HG03045 (cell line): Measurements from ENCODE around the gene ESR1.
A peak's percentile ranks its signal among the peaks of the same experiment; 100 is the strongest.

Source experiments
- ATAC-seq: cut with Tn5 transposase; IDR thresholded peaks from one replicate; pipeline ENCODE4 v1.9.1; 2021; ENCODE audit warnings: mild to moderate bottlenecking, moderate library complexity; ENCODE audit not compliant: unreplicated experiment

The ESR1 gene

DNA sequence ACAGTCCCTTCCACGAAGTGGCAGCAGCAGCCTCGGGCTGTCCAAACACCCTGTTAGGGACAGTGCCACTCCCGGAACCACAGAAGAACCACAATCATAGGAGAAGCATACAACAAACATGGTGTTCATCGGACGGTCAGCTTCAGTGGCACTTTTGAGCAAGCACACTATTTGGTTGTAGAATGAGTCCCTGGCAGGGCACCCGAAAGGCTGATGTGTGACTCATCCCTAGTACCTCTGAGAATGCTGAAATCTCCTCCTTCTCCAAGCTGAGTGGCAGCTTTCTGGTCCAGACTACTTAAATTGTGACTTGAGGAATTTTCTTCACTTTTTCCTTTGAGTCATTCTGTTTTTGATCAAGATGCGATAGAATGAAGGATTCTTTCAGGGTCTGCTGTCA lies 282.5 kb downstream of the ESR1 start:
- no peak for ATAC-seq

DNA sequence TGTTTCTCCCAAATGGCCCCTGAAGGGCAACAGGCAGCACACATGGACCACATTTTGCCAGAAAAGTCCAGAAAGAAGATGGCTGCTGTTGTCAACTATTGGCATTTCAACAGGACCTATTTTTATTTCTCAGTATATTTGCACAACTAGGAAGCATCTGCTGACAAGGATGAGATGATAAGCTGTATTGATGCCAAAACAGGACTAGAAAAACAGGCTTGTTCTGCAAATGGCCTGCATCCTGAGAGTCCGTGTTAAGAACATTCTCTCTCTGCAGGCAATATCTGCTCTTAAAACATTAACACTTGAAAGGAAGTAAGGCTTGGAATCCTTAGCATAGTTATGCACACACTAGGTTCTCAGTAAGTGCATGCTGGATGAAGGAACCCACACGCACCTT lies 283.7 kb downstream of the ESR1 start:
- ATAC-seq = no peak

DNA sequence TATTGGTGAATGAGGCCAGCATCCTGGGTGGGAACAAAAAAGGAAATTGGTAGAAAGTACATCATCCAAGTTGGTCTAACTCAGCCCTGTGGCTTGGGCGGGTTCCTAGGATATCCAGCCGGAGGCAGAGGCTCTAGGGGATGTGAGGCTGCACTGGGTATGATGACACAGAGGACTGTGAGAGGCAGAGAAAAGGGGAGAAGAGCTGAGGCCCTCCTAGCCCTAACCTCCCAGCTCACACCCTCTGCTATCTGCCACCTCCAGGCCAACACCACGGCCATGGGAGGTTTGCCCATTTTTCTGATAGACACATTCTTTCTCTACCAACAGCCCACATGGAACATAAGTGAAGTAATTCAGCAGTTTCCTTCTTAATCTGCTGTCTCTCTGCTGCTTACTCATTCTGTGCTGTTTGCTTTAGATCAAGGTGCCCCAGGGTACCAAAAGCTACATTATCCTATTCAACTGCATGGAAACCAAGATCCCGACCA lies 284.4 kb downstream of the ESR1 start:
- ATAC-seq = no peak

DNA sequence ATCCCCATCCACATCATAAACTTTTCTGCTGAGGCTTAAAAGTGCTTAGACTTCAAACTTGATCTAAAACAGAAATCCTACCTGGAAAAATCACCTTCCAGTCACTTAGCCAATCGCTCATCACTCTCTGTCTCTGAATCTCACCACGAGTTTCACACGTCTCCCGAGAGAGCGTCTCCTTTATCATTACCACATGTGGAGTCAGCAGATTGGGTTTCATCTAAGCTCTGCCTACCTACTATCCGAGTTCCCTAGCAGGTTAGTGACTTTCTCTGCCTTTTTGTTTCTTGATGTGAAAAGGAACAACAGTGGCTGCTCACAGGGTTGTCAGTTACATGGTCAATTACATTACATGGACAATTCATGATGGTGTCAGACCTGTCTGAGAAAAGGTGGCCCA lies 286.2 kb downstream of the ESR1 start:
- no peak for ATAC-seq

DNA sequence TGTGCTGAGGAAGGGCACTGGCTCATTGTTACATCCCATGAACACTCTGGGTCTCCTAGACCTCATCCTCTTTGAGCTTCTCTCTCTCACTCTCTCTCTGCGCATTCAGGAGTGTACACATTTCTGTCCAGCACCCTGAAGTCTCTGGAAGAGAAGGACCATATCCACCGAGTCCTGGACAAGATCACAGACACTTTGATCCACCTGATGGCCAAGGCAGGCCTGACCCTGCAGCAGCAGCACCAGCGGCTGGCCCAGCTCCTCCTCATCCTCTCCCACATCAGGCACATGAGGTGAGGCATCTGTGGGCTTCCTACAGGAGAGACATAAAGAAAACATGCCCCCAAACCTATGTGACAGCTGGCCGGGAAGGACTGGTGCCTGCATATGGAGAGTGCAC lies 286.8 kb downstream of the ESR1 start:
- ATAC-seq = no peak

DNA sequence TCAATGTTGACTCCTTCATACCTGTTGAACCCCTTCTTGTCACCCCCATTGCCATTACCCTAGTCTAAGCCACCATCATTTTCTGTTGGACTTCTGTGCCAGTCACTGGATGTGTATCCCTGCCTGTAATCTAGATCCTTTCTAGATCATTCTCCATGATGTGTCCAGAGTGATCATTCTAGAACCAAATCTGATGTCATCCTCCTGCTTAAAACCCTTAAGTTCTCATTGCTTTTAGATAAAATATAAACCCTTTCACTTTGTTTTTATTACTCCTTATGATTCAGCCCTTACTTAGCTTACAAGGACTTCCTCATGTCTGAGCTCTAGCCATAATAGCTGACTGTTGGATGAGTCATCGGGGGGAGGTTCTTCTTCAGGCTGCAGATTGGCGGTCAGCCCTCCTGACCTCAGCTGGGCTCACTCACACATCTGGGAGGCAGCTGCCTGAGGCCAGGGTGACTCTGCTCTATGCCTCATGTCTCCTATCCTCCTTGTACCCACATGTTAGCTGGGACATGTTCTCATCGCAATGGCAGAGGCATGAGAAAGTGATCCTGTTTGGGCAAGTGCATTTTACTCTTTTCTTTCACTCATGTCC lies 287.6 kb downstream of the ESR1 start:
- no peak for ATAC-seq

DNA sequence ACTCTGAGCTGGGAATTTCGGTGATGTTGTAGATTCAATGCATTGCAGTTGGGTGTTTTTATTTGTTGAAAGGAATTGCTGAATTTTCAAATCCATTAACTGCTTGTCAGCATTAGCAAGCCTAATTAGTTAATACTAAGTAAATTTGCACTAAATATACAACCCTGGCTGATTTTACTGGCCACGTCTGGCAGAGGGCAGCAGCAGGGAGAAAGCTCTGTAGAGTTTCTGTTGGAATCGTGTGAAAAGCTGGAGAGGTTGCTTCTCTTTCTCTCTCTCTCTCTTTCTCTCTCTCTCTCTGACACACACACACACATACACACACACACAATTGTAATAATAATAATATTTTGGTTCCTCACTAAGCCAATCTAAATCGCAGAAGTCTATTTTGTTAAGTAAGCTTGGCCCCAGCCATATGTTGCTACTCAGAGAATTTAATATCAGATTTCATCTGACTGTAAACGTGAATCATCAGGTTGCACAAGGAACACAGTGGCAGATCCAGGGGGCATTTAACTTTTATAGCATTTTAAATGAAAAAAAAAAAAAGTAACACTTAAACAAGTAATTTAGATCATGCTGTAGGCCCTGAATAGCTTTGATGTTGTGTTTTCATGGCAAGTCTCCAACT lies 289.5 kb downstream of the ESR1 start:
- ATAC-seq = no peak

DNA sequence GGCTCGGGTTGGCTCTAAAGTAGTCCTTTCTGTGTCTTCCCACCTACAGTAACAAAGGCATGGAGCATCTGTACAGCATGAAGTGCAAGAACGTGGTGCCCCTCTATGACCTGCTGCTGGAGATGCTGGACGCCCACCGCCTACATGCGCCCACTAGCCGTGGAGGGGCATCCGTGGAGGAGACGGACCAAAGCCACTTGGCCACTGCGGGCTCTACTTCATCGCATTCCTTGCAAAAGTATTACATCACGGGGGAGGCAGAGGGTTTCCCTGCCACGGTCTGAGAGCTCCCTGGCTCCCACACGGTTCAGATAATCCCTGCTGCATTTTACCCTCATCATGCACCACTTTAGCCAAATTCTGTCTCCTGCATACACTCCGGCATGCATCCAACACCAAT lies 291.2 kb downstream of the ESR1 start:
- no peak for ATAC-seq

DNA sequence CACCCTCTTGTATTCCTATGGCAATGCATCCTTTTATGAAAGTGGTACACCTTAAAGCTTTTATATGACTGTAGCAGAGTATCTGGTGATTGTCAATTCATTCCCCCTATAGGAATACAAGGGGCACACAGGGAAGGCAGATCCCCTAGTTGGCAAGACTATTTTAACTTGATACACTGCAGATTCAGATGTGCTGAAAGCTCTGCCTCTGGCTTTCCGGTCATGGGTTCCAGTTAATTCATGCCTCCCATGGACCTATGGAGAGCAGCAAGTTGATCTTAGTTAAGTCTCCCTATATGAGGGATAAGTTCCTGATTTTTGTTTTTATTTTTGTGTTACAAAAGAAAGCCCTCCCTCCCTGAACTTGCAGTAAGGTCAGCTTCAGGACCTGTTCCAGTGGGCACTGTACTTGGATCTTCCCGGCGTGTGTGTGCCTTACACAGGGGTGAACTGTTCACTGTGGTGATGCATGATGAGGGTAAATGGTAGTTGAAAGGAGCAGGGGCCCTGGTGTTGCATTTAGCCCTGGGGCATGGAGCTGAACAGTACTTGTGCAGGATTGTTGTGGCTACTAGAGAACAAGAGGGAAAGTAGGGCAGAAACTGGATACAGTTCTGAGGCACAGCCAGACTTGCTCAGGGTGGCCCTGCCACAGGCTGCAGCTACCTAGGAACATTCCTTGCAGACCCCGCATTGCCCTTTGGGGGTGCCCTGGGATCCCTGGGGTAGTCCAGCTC lies 292.1 kb downstream of the ESR1 start:
- no peak for ATAC-seq

DNA sequence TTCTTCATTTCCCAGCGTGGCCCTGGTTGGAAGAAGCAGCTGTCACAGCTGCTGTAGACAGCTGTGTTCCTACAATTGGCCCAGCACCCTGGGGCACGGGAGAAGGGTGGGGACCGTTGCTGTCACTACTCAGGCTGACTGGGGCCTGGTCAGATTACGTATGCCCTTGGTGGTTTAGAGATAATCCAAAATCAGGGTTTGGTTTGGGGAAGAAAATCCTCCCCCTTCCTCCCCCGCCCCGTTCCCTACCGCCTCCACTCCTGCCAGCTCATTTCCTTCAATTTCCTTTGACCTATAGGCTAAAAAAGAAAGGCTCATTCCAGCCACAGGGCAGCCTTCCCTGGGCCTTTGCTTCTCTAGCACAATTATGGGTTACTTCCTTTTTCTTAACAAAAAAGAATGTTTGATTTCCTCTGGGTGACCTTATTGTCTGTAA lies 292.7 kb downstream of the ESR1 start:
- ATAC-seq = no peak

DNA sequence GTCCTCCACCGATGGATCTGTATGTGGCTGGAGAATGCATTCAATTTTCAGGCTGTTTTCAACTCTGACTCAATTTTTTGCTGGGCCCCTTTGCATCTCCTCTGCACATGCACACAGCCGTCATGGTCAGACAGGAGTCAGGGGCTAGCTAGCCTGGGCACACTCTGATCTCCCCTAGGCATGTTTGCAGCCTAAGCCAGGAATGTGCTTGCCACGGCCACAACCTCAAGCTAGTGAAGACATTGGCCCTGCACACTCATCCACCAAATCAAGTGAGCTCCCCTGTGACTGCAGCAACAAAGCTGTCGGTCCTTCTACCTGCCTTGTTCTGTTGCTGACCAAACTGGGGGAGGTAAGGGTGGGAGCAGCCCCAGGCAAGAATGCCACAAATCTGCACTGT lies 300.5 kb downstream of the ESR1 start:
- ATAC-seq = no peak

DNA sequence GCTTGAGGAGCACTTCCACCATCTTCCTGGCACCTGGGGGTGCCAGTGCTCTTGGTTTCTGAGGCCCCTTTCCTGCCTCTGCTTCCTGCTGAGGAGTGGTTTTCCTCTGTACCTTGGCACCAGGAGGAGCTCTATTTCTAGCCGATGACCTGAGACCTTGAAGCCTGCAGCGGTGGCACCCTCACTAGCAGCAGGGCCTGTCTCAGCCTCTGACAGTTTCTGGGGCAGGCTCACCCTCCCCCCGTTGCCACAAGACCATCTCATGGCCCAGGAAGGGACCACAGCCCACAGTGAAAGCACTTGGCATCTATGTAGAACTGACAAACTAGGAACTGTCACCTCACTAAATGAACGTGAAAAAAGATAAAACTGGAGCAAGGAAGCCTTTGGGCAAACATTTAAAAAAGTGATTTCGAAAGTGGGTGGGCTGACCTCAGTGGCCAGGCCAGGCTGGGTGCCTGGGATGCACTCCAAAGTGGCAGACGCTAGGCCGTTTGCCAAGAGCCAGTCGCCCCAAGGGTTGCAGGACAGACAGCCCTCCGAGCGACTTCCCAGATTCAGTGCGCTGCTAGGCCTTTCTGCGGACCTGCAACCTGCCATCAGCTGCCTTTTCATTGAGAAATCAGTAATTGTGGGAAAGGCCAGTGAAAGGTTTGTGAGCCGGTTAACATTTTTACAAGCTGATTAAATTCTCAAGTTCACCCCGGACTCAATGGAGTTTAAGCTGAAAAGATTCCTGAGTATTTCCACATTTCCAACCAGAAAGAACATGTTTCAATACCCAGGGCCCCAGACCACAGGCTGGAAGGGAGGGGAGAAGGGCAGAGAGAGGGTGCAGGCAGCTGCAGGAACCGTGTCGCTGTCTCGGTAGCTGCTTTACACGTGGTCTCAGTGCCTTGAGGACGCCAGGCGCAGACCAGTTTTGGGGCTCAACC lies 303.7 kb downstream of the ESR1 start:
- ATAC-seq = no peak

DNA sequence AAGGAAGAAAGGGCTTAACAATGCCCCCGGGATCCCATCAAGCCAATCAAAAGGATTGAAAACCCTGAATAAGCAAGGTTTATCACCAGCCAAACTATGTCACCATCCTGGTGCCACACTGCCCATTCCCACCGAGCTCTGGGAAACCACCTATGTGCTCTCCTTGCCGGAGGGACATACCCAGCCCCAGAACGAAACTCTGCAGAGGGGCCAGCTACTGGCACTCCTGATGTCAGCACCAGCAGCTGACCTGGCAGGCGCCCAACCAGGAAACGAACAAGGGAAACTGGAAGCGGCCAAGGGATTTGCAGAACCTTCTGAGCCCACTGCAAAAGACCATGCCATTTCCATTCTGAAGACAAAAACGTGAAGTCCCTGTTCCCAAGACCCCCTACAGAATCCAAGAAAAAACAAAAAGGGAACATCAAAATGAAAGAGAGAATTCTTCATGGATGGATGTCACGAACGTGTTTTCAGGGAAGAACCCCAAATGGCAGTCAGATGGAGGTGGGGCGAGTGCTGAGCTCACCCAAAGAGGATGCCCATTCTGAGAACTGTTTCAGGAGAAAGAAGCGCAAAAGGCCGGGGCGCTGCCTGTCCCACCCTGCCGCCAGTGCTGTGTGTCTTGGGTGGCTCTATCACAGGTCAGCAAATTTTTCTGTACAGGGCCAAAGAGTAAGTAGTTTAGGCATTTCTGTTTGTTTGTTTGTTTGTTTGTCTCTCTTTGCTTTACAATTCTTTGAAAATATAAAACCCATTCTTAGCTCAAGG lies 305.2 kb downstream of the ESR1 start:
- no peak for ATAC-seq

DNA sequence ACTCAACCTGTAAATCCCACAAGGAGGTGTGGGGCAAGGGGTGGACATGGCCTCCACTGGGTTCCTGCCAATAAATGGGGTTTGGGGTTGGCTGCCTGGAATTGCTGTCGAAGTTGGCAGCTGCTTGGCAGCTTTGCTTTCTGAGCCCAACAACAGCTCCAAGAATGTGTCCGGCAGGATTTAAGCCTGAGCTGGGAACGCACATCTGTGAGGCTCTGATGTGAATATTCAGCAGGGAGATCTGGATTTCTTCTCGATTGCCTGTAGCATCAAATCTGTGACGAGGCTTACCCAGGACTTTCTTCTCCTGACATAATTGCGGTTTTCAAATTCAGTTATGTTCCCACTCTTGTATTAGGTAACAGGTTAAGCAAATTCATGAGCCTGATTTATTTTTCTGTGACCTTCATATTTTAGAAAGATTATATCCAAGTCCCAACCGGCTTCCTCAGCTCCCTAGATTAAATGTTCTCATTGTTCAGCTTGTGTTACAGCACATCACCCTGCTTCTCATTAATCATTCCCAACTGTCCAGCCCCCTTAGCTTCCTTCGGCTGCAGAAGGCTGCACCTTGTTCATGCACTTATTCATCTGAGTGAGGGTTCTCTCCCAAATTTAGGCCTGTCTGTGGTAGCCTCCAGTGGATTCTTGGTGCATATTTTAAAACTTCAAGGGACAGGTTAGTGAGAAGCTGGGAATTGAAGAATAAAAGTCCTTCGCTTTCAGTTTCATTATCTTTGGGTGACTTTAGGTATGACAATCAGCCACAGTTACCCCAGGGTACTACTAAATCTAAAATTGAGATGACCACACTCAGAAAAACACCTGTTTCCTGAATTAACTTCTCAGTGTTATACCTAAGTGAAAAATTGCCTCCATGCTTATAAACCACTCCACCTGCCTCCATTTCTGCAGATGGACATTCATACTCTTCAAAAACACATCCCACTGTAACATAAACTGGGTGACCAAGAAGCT lies 310.0 kb downstream of the ESR1 start:
- peak; percentile 84 for ATAC-seq

DNA sequence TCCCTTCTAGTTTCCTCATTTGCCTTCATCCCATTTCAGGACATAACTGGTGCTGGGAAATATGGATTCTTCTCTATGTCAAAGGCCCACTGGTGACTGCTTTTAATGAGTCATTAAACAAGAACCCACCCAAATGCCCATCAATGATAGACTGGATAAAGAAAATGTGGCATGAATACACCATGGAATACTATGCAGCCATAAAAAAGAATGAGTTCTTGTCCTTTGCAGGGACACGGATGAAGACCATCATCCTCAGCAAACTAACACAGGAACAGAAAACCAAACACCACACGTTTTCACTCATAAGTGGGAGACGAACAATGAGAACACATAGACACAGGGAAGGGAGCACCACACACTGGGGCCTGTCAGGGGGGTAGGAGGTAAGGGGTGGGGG lies 310.7 kb downstream of the ESR1 start:
- no peak for ATAC-seq

DNA sequence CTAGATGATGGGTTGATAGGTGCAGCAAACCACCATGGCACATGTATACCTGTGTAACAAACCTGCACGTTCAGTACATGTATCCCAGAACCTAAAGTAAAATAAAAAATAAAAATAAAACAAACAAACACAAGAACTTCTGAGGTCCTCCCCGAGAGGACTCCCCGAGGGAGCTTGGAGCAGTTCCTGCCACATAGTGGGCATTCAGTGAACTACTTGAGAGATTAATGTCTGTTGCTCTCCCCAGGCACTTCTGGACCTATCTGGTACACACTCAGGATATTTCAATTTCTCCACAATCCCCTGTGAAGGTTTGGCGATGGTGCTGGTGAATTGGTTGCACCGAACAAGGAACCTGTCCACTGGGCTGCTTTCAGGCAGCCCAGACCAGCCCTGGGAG lies 311.2 kb downstream of the ESR1 start:
- ATAC-seq = no peak

DNA sequence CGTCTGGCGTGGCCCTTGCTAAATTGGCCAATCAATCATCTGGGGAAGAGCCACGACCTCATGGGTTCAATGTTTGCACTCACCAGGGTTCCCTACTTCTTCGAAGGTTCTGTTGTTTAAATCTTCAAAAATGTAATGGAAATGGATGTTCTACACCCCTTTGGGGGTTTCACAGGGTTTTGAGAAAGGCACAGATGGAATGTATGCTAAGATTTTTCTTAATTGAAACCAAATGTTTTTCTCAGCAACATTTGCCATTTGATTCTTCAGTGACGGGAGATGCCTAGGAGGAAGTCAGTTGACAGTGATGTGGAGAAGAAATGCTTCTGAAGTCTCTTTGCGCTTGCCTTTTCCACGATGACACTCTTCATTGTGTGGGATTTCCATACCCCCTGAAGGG lies 312.3 kb downstream of the ESR1 start:
- ATAC-seq = no peak

DNA sequence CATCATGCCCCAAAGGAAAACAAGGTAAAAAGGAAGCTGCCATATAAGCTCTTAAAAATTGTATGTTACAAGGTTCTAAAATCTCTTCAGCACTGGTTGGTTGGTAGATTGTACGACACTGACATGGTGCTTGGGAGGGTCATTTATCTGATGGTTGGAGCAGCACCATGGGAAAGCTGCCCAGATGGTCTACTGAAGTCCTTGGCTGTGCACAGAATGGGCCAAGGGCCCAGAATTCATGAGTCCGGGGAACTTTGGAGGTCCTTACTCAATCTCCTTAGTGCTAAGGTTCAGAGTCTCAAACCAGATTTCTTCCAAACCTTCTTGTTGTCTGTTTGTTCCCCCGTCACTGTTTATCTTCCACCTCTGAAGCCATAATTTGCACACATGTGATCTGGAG lies 314.4 kb downstream of the ESR1 start:
- ATAC-seq = no peak

DNA sequence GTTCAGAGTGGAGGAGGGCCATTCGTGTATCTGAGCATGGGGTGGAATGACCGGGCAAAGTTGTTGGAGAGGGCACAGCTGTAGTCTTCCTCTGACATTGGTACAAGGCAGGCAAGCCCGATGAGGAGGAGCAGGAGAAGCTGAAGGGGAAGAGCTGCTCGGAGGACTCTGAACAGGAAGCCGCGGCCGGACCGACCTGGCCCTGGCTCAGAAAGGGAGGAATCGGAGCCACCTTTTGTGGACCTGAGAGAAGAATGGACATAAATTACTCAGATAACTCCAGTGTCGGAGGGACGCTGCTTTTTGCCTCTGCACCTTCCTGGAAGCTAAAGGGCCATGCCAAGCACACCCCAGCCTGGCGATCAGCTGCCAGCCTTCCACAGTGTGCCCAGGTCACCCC lies 315.0 kb downstream of the ESR1 start:
- ATAC-seq = no peak
